ENCODE results near the gene KLHDC3. TPM values are rescaled to one million over a fixed set of nuclear protein-coding genes. Genes with fewer than 3 reads are reported as not detected.

The KLHDC3 gene
- total and polyA plus RNA-seq, 9 of the 15 experiments (the other 6 are each of a cell fraction or from before 2014, with no cell fraction given), result 4.5 to 171 (median 107) TPM

GRCh38 chr6:43014434-43014909 lies 423 bp downstream of the KLHDC3 start (continued):
- TF ChIP-seq HINFP (tag; conservative IDR thresholded peaks at IDR 0.05; ENCODE audit: low read depth) (no peak), CSDE1 (IDR thresholded peaks at IDR 0.05) (0 out of 4 replicates have a peak, but pooled peaks of 1 of the 2 experiments have one; percentile 70), CCAR2 (IDR thresholded peaks at IDR 0.05; ENCODE audit: low read depth, low read length) (no peak), ZNF263 (CRISPR knock-in tag; IDR thresholded peaks at IDR 0.05; ENCODE audit: borderline replicate concordance) (no peak), ZNF77 (CRISPR knock-in tag; IDR thresholded peaks at IDR 0.05) (no peak), CREB3 (tag; conservative IDR thresholded peaks at IDR 0.05; ENCODE audit: low read depth) (no peak), ZNF146 (CRISPR knock-in tag; IDR thresholded peaks at IDR 0.05; ENCODE audit: unreplicated experiment) (no peak), ZNF280B (CRISPR knock-in tag; IDR thresholded peaks at IDR 0.05) (no peak), ZBTB26 (CRISPR knock-in tag; IDR thresholded peaks at IDR 0.05) (peak; percentile 84; the same call in 1 of the 2 replicates), PREB (CRISPR knock-in tag; IDR thresholded peaks at IDR 0.05) (no peak), ZNF253 (CRISPR knock-in tag; conservative IDR thresholded peaks at IDR 0.05) (no peak), ZKSCAN8 (CRISPR knock-in tag; IDR thresholded peaks at IDR 0.05) (no peak)
